Head of caudate nucleus (tissue), 42 donors: Measurements from ENCODE around the gene SORL1.

ENCODE experiments used
- DNase-seq, 42 donors: peaks; one replicate each; pipeline versions ENCODE4 v3.0.0 to v3.0.0-alpha.2; 2020 to 2021; ENCODE audit warnings: mixed read lengths in 7 of 42
- intact Hi-C: fragments of 100-400 bp; cut with DNase I; formaldehyde crosslinking; loops from one replicate; pipeline ENCODE4 v1.15.0; 2022

The SORL1 gene

DNA sequence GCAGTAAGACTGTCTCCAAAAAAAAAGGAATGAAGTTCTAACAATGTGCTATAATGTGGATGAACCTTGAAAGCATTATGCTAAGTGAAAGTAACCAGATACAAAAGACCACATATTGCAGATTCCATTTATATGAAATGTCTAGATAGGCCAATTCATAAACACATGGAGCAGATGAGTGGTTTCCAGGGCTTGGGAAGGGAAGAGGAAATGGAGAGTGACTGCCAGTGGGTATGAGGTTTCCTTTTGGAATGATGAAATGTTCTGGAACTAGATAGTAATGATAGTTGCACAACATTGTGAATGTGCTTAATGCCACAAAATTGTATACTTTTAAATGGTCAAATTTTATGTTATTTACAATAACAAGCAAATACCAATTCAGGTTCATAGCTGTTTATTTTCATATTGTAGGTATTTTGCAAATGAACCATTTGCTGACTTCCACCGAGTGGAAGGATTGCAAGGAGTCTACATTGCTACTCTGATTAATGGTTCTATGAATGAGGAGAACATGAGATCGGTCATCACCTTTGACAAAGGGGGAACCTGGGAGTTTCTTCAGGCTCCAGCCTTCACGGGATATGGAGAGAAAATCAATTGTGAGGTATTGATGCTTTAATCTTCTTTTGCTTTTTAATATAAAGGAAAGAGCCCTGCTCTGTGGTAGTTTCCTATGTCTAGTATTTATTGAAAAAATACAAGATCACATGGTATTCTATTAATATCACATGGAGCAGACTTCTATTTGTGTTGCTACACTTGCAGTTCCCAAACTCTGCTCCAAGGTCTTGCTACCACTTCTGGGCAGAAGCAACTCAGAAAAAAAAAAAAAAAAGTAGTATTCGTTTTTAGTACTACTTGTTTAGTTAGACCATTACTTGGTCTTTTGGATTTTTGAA is 68.4 kb downstream of the SORL1 start:
- intact Hi-C loops: no loop called here
- no peak for DNase-seq

DNA sequence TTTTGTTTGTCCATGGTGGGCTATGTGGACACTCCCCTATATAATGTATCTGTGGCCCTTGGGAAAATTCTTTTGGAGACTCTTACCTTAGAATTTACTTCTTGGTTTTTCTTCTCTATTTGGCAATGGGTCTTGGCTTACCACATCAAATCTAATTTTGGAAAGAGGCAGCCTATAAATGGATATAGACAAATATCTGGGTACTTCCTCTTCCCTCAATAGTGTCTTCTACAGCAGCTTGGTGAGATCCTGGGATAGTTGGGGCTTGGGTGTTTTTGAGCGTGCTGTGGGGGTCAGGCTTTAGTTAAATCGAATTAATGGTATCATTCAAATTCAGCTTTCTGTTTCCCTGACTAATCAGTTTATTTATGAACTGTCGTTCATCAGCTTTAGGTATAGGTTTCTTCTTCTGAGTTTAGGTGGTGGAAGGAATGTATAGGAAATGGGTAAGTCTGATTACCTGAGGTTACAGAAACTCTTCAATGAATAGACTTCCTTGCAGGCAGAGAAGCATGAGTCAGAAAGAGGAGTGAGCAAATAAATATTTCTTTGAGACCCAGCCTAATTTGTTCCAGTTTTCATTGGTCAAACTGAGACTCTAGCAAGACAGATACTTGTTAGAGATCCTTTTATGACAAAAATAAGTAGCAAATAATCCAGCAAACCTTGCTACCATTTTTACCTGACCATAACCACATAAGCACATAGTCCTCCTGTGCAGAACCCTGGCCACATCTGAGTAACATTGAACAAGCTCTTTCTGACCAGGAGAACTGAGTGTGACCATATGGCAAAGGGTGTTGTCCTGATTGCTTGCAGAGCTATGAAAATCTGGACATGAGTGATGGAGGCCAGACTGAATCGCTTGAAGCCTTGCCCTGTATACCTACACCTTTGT is 69.3 kb downstream of the SORL1 start:
- intact Hi-C loops: no loop called here
- DNase-seq: no peak

DNA sequence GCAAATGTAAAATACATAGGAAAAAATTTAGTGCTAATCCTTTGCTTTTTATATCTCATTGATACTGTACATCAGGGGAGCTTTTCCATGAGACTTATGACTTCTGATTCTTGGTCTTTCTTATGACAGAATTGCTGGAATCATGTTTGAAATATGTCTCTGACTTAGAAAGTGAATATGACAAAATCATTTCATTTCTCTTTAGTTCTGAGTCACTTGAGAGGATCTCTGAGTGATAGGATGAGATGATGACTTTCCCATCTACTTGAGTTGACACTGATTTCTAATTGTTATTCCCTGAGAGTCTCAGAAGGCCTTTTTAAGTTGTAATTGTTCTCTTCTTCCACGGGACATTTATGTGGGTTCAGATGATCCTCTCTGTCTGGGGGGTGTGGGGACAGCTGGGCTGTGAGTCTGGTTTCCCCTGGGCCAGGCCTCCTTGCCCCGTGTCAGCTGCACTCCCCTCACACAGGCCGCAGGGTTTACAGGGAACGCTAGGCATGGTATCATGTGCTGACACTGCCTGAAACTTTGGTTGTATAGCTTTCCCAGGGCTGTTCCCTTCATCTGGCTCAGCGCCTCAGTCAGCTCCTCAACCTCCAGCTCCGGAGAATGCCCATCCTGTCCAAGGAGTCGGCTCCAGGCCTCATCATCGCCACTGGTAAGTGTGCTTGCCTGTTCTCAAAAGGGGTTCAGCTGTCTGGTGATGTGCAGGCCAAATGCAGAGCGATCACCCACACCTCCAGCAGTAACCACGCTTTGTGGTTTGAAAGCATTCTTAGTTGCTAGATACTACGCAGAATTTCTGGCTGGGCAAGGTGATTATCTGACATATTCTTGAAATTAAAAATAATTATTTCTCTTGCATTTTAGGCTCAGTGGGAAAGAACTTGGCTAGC is 70.2 kb downstream of the SORL1 start:
- no peak for DNase-seq
- intact Hi-C loops: no loop called here

DNA sequence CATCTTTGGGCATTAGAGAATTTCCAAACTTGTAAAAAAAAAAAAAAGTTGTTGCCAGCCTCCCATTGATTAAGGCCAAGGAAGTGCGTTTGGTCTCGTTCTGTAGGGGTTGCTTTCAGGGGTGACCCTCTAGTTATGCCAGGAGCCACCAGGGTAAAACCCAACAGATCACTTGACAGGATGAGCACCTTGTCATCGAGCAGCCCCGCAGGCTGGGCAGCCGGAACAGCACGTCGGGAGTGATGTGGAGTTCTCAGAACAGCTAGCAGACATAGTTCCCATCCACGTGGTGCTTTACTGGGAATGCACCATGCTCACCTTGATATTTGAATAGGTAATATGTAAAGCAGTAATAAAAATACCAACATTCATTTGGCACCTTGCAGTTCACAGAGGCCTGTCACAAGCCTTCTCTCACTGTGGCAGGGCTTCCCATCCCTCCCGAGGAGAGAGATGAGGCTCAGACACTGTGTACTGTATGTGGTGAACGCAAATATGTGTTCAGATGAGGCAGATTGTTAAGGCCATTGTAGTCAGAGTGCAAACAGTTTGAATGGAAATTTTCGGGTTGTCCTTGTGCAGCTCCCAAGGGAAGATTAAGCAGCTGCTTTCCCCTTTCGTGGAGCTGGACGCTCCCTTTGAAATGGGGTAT is 71.6 kb downstream of the SORL1 start:
- intact Hi-C loops: no loop called here
- no peak for DNase-seq

DNA sequence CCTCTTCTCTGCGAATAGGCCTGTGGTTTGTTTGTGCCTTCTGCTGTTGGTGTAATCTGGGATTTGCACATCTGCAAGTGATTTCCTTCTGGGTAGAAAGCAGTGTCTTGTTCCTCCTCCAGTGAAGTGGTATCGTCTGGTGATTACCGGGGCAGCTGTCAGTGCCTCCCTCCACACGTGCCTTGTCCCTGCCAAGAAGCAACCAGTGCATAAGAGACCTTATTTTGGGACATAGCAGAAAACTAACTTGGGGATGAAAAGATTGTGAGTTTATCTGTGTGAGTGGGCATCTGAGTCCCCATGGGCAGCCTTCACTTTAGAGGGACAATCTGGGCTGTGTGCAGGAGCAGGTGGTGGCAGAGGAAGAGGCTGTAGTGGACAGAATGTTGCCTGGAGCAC is 72.1 kb downstream of the SORL1 start:
- peak in 9 of 42 donors; percentile 14 to 41 (median 26) for DNase-seq
- intact Hi-C loops: no loop called here

DNA sequence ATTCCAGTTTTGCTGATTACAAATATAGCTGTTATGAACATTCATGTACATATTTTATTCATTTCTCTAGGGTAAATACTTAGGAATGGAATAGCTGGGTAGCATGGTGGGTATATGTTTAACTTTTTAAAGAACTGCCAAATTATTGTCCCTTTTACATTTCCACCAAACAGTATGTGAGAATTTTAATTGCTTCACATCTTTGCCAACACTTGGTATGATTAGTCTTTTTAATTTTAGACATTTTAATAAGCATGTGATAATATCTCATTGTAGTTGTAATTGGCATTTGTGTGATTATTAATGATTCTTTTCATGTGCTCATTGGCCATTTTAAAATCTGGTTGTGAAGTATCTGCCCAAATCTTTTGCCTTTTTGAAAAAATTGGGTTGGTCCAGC is 73.3 kb downstream of the SORL1 start:
- DNase-seq: no peak
- intact Hi-C loops: no loop called here

DNA sequence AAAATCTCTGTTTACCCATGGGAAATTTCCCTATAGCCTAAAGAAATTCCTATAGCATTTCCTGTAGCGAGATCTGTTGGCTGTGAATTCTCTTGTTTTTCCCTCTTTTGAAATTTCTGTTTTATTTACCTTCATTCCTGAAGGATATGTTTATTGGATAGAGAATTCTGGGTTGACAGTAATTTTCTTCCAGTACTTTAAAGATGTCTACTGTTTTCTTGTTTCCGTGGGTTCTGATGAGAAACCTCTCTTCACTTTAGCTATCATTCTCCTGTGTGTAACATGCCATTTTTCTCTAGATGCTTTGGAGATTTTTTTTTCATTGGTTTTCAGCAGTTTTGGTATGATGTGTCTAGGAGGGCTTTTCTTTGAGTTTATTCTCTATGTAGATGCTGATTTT is 78.1 kb downstream of the SORL1 start:
- intact Hi-C loops: no loop called here
- DNase-seq: no peak

DNA sequence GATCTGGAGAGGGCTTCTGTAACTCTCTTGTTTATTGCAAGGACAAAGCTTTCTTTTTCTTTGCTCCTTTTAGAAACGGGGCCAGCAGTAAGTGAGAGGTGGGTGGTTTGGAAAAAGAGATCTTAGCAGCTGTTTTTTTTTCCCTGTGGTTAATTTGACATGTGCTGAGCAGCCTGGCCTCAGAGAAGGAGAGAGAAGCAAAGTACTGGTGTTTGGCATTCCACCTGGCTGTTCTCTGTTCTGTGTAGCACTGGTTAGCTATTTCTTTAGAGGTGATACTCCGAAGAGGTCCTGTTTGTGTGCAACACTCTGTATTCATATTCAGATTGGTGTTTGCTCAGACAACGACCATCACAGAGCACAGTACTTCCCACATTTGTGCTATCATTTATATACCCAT is 81.5 kb downstream of the SORL1 start:
- DNase-seq: no peak
- intact Hi-C loops: loop anchor here (2.0 kb wide), 1 partner anchor 213 kb away; no protein-coding TSS in a partner anchor

DNA sequence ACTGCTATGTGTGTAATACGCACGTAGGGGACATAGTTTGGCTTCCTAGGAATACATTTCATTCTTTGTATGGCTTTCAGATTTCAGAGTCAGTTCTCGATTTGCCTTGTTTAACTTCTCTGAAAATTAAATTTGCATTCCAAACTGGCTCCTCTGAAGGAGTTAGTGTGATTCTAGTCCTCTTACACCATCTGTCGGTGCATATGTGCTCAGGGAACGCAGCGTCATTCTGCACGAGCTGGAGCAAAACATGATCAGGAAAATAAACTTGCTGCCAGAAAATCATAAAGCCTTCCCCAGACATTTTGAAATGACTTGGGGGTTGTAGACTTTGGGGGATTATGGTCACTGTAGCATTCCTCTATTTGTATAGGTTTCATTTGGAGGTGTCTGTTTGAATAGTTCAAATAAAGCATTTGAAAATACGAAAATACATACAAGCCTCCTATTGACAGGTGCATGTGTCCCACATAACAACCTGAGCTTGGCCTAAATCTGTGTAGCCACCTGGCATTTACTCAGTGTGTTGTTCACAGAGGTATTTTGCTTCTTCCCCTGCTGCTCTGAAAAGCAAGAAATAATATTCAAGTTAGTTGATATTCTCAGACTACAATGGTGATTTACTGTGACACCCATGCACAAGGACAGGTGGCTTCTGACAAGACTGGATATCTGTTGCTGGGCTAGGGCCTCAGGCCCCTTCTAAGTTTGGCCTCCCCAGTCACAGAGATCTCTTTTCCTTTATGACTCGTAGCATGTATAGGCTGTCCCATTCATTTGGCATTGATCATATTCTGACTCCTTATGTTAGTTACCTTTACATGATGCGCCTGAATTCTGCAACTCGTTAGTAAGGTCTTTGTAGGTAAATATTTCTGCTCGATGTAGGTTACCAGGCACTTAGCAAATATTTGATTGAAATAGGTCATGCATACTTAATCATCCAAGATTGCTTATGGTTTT is 82.3 kb downstream of the SORL1 start:
- DNase-seq: peak in 38 of 42 donors; percentile 12 to 77 (median 54)
- intact Hi-C loops: no loop called here

DNA sequence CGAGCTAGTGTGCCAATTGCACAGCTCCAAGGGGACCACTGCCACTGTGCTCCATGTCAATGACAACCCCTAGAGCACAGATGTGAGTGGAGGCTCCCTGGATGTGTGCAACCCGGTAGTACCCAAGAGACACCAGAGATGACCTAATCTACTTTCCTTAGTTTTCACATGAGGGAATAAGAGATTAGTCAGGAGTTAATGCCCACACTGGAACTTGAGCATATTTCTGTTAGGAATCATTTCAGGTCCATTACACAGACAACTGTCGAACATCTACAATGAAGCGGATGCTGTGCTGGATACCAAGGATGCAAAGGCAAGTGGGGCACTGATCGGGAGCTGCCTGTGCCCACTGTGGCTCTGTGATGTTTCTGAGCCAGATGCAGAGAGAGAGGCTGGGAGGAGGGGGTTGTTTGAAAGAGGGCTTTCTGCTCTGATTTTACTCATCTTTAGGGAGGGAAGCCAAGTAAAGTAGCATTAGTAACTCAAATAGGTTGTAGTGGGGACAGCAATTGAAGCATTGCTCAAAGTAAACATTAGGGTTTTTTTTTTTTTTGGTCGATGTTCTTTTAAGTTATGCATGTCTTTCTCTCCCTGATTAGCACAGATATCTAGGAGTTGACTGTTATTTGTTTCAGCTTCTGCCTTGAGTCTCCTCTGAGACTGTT is 83.1 kb downstream of the SORL1 start:
- DNase-seq: no peak
- intact Hi-C loops: no loop called here

DNA sequence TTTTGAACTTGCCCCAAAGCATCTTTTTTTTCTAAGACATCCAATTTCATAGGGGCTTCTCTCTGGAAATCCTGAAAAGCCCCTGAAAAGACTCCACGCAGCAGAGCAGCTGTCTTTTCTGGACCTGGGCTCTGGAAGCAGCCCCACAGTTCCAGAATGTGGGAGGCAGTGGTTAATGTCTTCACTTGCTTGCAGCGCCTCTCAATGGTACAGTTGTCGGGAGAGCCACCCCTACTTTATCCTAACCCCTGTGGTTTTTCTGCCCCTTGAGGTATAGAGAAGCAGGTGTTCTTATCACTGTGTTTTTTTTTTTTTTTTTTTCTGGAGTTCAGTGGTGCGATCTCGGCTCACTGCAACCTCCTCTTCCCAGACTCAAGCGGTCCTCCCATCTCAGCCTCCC is 84.0 kb downstream of the SORL1 start:
- intact Hi-C loops: no loop called here
- DNase-seq: peak in 1 of 42 donors; percentile 28

DNA sequence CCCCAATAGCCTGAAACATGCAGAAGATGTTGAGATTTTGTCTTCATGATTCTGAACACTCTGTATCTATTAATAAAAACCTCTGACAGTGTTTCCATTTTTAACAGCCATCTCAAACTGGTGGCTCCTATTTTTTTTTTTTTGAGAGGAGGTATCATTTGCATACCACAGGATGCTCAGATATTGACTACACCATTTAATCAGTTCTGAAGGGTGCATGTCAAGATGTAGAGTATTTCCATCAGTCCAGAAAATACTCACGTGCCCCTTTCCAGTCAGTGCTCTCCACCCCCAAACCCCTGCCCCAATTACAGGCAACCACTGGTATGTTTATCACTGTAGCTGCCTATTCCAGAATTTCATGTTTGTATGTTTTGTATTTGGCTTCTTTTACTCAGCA is 85.9 kb downstream of the SORL1 start:
- intact Hi-C loops: no loop called here

DNA sequence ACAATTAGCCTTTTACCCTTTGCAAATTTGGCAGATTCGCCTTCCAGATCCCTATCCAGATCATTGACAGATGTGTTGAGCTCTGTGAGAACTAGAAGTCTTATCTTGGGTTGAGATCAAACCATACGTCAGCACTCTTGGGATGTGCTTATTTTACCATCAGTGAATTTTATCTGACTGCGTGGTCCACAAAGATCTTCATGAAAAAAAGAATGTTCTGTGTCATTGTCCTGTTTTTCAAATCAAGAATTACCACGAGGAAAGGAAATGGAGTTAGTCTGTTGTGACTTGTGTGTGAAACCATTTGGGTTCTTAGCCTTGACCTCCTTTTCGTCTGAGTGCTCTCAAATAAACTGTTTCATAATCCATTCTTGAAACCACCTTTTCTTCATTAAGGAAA is 86.9 kb downstream of the SORL1 start:
- DNase-seq: no peak
- intact Hi-C loops: no loop called here

More for the DNA sequence above, 85.9 kb downstream of the SORL1 start:
- no peak for DNase-seq

DNA sequence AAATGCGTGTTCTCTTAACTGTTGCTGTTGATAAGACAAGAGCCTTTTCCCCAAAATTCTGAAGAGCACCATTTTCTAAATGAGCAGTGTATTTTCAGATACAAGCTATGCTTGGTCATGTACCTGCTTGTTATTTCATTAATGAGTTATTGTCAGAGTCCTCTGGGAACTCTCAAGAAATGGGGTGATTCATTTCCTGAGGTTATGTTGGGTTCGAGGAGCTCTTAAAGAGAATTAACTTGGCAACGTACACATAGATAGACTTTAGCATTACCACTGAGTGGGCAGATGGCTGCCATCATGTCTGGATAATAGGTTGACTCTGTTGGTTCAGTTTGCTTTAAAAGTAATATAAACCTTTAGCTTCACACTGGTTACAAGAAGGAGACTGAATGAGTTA is 88.5 kb downstream of the SORL1 start:
- intact Hi-C loops: no loop called here
- DNase-seq: no peak

DNA sequence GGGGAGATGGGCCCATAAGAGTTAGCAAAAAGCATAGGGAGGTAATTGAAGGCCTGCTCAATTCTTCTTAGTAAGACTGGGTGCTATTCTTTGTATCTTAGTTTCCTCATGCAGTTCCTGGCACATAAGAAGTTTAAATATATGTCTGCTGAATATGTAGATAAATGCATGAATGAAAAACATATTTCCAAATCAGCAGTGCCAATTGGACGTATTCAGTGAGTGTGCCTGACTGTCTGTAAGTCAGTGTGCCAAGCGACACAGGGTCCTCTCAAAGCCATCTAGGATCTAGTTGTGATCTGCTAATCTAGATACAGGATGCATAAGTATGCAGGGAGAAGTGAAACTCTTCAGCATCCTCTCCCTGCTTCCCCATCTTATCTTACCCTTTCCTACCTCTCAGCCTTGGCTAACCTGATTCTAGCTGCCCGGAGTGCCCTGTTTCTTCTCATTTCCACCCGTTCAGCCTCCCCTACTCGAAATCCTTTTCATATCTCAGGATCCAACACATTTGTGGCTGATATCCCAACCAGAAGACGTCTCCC is 91.8 kb downstream of the SORL1 start:
- peak in 1 of 42 donors; percentile 27 for DNase-seq
- intact Hi-C loops: no loop called here

DNA sequence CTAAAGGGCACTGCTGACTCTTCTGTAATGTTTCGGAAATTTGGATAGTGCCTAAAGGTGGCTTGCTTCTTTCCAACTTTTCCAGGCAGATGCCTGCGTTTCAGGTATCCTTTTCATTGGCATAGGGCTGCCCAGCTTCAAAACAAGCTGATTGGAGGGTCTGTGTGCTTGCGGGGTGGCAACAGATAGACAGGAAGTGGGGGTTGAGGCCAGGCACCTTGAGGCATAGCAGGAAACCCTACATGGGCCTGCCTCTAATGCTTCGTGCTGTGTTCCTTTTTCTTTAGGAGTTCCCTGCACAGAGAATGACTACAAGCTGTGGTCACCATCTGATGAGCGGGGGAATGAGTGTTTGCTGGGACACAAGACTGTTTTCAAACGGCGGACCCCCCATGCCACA is 92.8 kb downstream of the SORL1 start:
- DNase-seq: peak in 1 of 42 donors; percentile 23
- intact Hi-C loops: no loop called here

DNA sequence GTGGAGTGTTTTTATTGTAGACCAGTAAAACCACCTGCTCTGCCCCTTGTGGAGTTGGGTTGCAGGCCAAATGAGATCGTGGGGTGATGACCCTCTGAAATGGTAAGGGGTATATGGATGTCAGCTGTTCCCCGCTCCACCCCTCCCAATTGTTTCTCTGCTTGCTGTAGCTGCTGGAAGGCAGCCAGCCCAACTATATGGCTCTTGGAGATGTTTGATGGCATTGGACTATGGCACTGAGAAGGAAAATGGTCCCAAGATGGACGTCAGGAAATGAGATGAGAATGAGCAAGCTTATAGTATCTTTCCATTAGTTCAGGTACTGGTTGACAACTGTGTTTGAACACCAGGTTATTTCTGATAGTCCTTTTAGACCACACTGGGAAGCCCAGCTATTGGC is 95.5 kb downstream of the SORL1 start:
- intact Hi-C loops: no loop called here
- DNase-seq: peak in 1 of 42 donors; percentile 31
